OCI-LY1 (cell line): ENCODE measurements around the gene PHKA1.

ENCODE experiments used
- CTCF ChIP-seq: fragments of 200-600 bp; sonication (generic), shearing (Covaris generic); IDR thresholded peaks from 2 replicates; pipeline ENCODE4 v1.5.1; 2017; ENCODE audit warnings: mild to moderate bottlenecking, antibody characterized with exemption, low read length, moderate library complexity, mixed read lengths
- EZH2 ChIP-seq: fragments of 200-600 bp; sonication (generic), shearing (Covaris generic); IDR thresholded peaks from 2 replicates; pipeline ENCODE4 v1.8.0; 2017; ENCODE audit warnings: borderline replicate concordance, mixed run types, mild to moderate bottlenecking, antibody characterized with exemption, low read length, moderate library complexity, mixed read lengths

GRCh38 chrX:72630185-72630584 is 83.9 kb downstream of the PHKA1 start:
- TF ChIP-seq CTCF = no peak
- no peak for TF ChIP-seq EZH2
